Hepatocyte (in vitro differentiated cells): ENCODE data around the gene SHC3.

Experiments
- CTCF ChIP-seq: fragments of 200-600 bp; sonication (generic); IDR thresholded peaks from 2 replicates; pipeline ENCODE4 v1.5.1; 2016; ENCODE audit warnings: antibody characterized with exemption, mild to moderate bottlenecking; ENCODE audit not compliant: poor library complexity
- EZH2 ChIP-seq: fragments of 200-600 bp; sonication (generic); IDR thresholded peaks from 2 replicates; pipeline ENCODE4 v1.6.1; 2016; ENCODE audit warnings: antibody characterized with exemption, mild to moderate bottlenecking, borderline replicate concordance
- EZH2phosphoT487 ChIP-seq: fragments of 200-600 bp; sonication (generic); IDR thresholded peaks from one replicate; pipeline ENCODE4 v1.6.1; 2018; ENCODE audit warnings: antibody characterized with exemption, mild to moderate bottlenecking, low read depth, moderate library complexity; ENCODE audit not compliant: unreplicated experiment, severe bottlenecking

- no peak for TF ChIP-seq CTCF
- no peak for TF ChIP-seq EZH2
- no peak for TF ChIP-seq EZH2phosphoT487
Measured at GRCh38 chr9:89116805-89117192, 61.8 kb downstream of the SHC3 start.
